HG03521 (cell line): ENCODE data around the gene RABL2A.
"Not testable (repeated sequence)": the region's sequence is repeated elsewhere in the genome, so short reads cannot be mapped to it uniquely, and the experiment has no call there.

Experiments used
- ATAC-seq: cut with Tn5 transposase; IDR thresholded peaks from one replicate; pipeline ENCODE4 v1.9.1; 2021; ENCODE audit warnings: mild to moderate bottlenecking, moderate library complexity; ENCODE audit not compliant: unreplicated experiment

Gene RABL2A

DNA sequence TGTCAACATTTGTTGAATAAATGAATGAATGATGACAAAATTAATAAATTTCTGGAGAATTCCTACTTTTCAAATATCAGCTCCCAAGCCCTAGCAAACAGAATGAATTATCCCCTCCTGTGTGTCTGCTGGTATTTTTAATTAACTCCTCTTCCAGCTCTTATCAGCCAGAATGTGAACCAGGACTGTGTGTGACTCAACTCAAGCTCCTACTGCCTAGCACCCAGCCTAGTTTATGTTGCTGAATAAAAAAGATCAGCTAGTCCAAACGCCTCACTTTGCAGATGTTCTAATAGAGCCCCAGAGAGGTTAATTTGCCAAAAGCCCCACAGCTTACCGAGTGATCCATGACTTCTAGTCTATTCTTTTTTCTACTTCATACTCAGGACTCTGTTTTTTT is 50.3 kb downstream of the RABL2A start:
- ATAC-seq: no peak

DNA sequence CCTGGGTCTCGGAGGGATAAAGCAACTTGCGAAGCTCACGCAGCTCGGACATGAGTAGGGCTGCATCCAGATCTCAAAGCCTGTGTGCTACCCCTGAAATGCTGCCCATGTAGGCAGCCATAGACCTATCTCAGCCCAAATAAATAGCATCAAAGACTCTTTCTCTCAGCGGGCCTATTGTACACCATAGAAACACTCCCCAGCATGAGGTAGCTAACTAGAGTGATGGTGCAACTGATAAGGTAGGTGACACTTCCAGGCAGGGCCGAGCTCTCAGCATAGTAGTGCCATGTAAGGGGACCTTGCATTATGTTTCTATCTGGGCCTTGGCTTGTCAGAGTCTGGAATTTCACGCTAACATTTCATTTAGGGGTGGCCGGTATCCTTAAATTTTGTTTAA is 52.4 kb downstream of the RABL2A start:
- ATAC-seq: no peak

DNA sequence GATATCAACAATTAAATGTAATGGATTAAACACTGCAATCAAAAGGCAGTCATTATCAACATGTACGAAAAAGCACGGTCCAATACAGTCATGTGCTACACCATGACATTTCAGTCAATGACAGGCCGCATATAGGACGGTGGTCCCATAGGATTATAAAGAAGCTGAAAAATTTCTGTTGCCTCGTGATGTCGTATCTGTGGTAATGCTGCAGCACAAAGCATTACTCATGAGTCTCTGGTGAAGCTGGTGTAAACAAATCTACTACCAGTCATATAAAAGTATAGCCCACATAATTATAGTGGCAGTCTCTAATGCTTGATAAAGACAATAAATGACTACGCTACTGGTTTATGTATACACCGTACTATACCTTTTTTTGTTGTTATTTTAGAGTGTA is 58.4 kb downstream of the RABL2A start:
- ATAC-seq: no peak

DNA sequence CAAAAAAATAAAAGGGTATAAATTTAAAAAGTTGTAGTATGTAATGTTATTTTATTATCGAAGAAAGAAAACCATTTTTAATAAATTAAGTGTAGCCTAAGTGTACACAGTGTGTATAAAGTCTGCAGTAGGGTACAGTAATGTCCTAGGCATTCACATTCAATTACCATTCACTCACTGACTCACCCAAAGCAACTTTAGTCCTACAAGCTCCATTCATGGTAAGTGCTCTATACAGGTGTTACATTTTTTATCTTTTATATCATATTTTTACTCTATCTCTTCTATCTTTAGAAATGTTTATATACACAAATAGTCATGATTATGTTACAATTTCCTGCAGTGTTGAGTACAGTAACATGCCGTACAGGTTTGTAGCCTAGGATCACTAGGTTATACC is 59.5 kb downstream of the RABL2A start:
- ATAC-seq: no peak

DNA sequence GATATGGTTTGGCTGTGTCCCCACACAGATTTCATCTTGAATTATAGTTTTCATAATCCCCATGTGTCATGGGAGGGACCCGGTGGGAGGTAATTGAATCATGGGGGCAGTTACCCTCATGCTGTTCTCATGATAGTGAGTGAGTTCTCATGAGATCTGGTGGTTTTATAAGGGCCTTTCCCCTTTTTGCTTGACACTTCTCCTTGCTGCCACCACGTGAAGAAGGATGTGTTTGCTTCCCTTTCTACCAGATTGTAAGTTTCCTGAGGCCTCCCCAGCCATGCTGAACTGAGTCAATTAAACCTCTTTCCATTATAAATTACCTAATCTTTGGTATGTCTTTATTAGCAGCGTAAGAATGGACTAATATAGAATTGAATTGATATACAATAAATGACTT is 63.8 kb downstream of the RABL2A start:
- not testable (repeated sequence) for ATAC-seq
